ENCODE results near the gene PSG6.
"Not testable (repeated sequence)": the region's sequence is repeated elsewhere in the genome, so short reads cannot be mapped to it uniquely, and the experiment has no call there.

The PSG6 gene

DNA sequence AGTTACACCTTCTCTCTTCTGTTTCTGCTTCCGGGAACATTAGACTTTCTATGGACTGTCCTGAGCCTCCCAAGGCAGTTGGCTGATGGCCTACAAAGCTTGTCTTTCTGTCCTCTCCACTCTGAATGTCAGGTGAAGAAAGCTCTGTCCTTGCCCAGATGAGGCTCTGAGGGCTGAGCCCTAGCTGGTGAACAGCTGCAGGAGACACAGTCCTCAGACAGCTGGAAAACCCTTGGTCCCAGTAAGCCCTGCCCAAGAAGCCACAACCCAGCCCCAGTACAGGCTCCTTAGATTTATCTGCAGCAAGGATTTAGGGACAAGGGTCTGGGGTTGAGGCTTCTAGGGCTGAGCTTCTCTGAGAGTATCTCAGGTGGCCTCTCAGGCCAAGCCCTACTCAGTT, 64.5 kb downstream of the PSG6 start:
- DNase-seq (ENCODE audit: low read depth in 2 of 2), result not testable (repeated sequence)

DNA sequence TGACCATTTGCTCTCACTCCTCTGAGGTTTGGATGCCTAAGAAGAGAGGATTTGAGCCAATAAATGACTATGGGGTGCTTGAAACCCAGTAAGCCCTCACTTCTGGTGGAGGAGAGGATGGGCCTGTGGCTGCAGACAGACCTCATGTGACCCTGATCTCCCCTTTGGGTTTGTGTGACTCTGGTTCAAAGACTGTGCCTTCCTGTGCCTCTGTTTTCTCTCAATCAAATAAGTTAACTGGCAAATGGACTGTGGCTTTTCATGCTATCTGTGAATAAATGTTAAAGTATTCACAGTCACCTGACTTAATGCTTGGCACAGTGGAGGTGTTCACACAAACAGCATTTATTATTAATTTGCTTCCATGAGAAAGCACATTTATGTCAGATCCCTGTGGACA, 64.9 kb downstream of the PSG6 start:
- DNase-seq (ENCODE audit: low read depth in 2 of 2), result not testable (repeated sequence)
